RWPE1 (cell line): ENCODE data around the gene STK32A.

Experiments used
- CTCF ChIA-PET: fragments of 350-600 bp; sonication (Branson Sonifier 250); formaldehyde crosslinking; extraction: SDS; loops from one replicate; lab custom pipeline; 2021; lab: Yijun Ruan, JAX
- POLR2A ChIA-PET: fragments of 400-600 bp; formaldehyde crosslinking; extraction: SDS; loops from one replicate; lab custom pipeline; 2020; ENCODE audit warnings: antibody characterized with exemption; ENCODE audit not compliant: low non-redundant PET; lab: Yijun Ruan, JAX
- DNase-seq: peaks from one replicate; pipeline ENCODE4 v3.0.0; 2012; ENCODE audit warnings: low spot score
- H3K27ac ChIP-seq: fragments of 450-650 bp; 2 replicates; pipeline ENCODE4 v1.5.1; 2017
- TF ChIP-seq, protein P1 (sequence below): fragments of 450-650 bp; conservative IDR thresholded peaks from 2 replicates; pipeline ENCODE4 v1.5.1; 2017; ENCODE audit warnings: low read depth, mild to moderate bottlenecking

Gene STK32A

DNA sequence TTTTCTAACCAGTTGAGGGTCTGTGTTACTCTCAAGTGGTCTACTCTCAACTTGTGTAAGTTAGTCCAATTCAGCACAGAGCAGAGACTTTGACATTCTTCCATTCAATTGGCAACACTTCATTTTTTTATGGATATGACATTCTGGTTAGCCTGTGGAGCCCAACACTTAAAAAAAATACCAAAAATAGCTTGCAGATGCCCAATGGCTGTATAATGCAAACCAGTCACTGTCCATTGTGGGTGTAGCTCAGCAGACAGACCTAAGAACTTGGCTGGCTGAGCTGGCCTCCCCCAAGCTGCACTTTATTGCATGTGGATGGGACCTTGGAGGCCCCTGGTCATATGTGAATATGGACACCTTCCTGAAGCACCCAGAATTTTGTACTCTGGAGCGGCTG, 171.8 kb downstream of the STK32A start:
- POLR2A ChIA-PET: no interaction called here
- CTCF ChIA-PET: interaction anchor here (0.6 kb wide), 2 partner anchors 25 to 1779 kb away, joined by 4 to 5 read pairs; no protein-coding TSS in a partner anchor
- H3K27ac ChIP-seq: no peak overlapping the region
- TF ChIP-seq, protein P1, sequence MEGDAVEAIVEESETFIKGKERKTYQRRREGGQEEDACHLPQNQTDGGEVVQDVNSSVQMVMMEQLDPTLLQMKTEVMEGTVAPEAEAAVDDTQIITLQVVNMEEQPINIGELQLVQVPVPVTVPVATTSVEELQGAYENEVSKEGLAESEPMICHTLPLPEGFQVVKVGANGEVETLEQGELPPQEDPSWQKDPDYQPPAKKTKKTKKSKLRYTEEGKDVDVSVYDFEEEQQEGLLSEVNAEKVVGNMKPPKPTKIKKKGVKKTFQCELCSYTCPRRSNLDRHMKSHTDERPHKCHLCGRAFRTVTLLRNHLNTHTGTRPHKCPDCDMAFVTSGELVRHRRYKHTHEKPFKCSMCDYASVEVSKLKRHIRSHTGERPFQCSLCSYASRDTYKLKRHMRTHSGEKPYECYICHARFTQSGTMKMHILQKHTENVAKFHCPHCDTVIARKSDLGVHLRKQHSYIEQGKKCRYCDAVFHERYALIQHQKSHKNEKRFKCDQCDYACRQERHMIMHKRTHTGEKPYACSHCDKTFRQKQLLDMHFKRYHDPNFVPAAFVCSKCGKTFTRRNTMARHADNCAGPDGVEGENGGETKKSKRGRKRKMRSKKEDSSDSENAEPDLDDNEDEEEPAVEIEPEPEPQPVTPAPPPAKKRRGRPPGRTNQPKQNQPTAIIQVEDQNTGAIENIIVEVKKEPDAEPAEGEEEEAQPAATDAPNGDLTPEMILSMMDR: no peak
- DNase-seq: no peak

DNA sequence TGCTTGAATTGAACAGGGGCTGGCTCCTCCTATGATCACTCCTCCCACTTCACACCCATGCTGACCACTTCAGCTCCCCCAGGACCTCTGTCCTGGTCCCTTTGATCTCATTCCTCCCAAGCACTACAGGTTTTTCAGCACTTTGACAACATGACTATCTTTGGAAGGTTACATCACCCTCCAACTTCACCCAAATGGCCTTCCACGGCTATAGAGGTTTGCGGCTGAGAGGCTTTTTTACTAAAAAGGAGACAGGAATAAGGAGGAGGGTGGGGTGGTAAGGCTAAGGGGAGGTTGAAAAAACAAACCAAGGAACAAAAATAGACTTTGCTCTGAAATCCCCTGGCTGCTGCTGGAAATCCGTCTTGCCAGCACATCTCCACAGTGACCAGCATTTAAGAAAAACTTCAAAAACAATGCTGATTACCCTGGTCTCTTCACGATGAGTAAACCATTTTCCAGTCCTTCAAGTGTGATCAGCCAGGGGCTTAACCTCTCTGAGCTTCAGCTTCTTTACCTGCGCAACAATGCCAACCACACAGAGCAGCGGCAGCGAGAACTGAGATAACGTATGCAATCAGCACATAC, 172.4 kb downstream of the STK32A start:
- ChIA-PET POLR2A (no interaction called here), CTCF (interaction anchor here (0.6 to 0.7 kb wide), 3 partner anchors 25 to 1779 kb away, joined by 3 to 5 read pairs (median 4); no protein-coding TSS in a partner anchor)
- DNase-seq: no peak
- TF ChIP-seq, protein P1: no peak
- no peak overlapping the region for H3K27ac ChIP-seq

DNA sequence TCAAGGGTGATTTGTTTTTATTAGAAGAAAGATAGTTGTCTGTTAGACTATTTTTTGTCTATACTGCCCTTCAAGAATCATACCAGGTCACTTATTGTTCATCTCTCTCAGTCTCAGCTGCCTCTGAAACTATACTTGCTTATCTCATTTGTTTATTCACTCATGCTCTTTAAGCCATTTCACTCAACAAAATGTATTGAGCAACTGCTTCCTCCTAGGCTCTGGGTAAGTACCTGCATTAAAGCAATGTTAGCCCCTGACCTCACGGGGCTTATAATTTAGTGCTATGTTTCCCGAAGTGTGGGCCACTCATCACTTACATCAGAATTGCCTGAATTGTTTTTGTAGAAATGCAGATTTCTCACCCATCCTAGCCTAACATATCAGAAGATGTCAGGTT, 174.2 kb downstream of the STK32A start:
- ChIA-PET POLR2A (no interaction called here), CTCF (no interaction called here)
- DNase-seq: no peak
- H3K27ac ChIP-seq: no peak overlapping the region
- TF ChIP-seq, protein P1: no peak

DNA sequence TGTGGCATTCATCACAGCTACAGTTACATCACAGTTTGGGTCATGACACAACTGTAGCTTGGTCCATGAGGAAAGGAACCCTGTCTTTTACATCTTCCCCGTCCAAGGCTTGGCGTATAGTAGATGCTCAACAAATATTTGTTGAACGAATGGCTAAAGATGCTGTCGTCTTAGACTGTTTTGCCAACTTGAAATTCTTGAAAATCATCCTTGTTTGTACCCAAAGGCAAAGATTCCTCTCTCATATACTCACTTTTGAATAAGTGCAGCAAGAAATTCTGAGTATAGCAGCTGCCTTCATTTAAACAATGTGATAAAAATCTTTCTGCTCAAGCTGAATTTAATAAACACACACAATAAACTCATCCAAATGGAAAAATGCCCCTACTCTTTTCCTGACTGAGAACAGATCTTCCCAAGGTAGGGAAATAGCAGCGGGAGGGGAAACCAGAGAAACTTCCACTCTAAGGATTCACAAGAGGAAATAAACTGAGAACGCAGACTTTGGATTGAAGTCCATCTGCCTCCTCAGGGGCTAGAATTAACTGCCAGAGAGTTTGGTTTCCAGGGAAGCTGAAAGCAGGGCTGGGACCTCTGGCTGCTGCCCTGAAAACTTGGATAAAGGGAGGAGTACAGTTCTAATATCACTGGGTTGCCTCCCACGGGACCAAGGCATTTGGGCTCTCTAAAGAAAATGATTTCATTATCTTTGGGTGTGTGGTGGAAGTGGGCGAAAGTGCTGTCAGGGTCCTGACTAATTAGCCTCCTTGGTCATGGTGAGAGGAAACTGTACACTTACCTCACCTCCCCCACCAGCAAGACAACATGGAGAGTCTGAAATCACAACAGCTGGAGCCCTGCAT, 175.9 kb downstream of the STK32A start:
- CTCF ChIA-PET: no interaction called here
- DNase-seq: no peak
- no peak overlapping the region for H3K27ac ChIP-seq
- POLR2A ChIA-PET: no interaction called here
- TF ChIP-seq, protein P1: no peak

DNA sequence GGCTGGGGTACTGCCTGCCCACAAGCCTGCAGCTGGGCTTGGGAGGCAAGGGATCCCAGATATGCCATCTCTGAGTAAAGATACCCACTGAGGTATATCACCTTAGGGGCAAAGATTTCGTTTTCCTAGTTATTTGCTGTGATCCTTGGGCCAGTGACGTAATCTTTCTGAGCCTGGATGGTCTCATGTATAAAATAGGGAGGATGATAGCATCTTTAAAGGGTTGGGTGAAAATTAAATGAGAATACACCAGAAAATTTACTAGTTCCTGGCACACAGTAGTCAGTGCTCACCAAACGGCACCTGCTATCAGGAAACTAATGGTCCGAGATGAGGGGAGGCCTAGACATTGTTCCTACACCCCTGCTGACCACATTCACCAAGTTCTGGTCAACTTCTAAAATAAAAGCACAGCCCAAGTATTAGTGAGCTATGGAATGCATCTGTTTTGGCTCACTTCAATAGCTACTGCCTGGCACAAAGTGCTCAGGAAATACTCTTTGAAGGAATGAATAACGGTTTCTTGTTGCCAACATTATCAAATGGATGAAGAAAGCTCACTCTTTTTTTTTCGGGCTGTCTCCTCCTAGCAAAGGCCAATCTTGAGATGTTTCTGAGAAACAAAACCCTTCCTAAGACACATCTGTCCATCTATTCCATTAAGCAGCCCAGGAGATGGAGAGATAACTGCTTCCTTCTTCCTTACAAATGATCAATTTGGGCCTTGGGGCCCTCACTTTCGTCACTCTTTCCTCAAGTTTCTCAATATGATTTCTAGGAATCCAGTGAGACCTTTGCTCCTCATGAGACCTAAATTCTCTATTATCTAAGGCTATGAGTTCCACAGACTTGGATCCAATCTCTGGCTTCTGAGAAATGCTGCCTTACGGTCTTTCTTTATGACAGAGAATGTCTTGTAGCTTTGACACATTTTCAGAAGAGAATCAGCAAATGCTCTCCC, 176.8 kb downstream of the STK32A start:
- POLR2A ChIA-PET: no interaction called here
- TF ChIP-seq, protein P1: no peak
- no peak for DNase-seq
- H3K27ac ChIP-seq: no peak overlapping the region
- CTCF ChIA-PET: interaction anchor here (0.6 to 1.0 kb wide), 2 partner anchors 8 to 534 kb away, joined by 3 read pairs; no protein-coding TSS in a partner anchor

DNA sequence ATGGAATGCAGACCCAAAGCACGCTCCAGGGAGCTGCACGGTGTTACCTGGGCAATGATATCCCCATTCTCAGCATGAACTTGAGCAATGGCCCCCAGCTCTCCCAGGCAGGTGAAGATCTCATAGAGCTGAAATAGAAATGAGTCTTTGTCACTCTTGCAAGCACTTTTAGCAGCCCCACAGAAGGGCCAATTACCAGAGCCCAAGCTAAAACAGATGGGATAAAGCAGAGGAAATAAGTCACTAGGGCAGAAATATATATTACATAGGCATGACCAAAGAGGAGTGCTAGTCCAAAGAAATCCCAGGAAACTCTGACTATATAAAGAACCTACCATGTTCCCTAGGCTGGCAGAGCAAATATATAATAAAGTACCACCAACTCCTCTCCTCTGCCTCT, 177.7 kb downstream of the STK32A start:
- ChIA-PET POLR2A (no interaction called here), CTCF (interaction anchor here (0.7 to 1.0 kb wide), 2 partner anchors 9 to 65 kb away, joined by 3 to 4 read pairs; no protein-coding TSS in a partner anchor)
- no peak overlapping the region for H3K27ac ChIP-seq
- DNase-seq: no peak
- TF ChIP-seq, protein P1: no peak
